WERI-Rb-1 (cell line): ENCODE results near the gene AADACL2.

Source experiments
- DNase-seq: peaks from one replicate; pipeline ENCODE4 v3.0.0-alpha.2; 2020
- H3K27ac ChIP-seq: fragments of 250-450 bp; sonication (Bioruptor Pico); 2 replicates; pipeline ENCODE4 v1.5.1; 2020; ENCODE audit warnings: mild to moderate bottlenecking, moderate library complexity
- H3K27me3 ChIP-seq: fragments of 250-450 bp; sonication (Bioruptor Pico); 2 replicates; pipeline ENCODE4 v1.5.1; 2021; ENCODE audit warnings: mild to moderate bottlenecking, low read depth, moderate library complexity; ENCODE audit not compliant: insufficient read depth, severe bottlenecking
- H3K36me3 ChIP-seq: fragments of 250-450 bp; sonication (Bioruptor Pico); 2 replicates; pipeline ENCODE4 v1.5.1; 2020; ENCODE audit warnings: mild to moderate bottlenecking, moderate library complexity
- H3K4me3 ChIP-seq: 2 replicates; pipeline ENCODE4 v1.5.1; 2011; ENCODE audit warnings: low read depth, mild to moderate bottlenecking, control low read depth, low read length
- H3K9me3 ChIP-seq: fragments of 250-450 bp; sonication (Bioruptor Pico); 2 replicates; pipeline ENCODE4 v1.5.1; 2021; ENCODE audit warnings: mild to moderate bottlenecking, moderate library complexity; ENCODE audit not compliant: severe bottlenecking
- CTCF ChIP-seq: IDR thresholded peaks from 2 replicates; pipeline ENCODE4 v1.5.1; 2011; ENCODE audit warnings: low read depth, mild to moderate bottlenecking, control low read depth, inconsistent platforms, low read length

AADACL2 gene

GRCh38 chr3:151774235-151774634 is 40.5 kb downstream of the AADACL2 start:
- no peak for TF ChIP-seq CTCF
- Histone ChIP-seq H3K4me3 (no peak overlapping the region), H3K27me3 (peaks cover 32% of the 10 kb centered on the region)

GRCh38 chr3:151774910-151775309 is 41.2 kb downstream of the AADACL2 start:
- Histone ChIP-seq H3K36me3 (no peaks in the 10 kb centered on the region), H3K27me3 (peaks cover 29% of the 10 kb centered on the region), H3K27ac (no peak overlapping the region), H3K4me3 (no peak overlapping the region), H3K9me3 (no peaks in the 10 kb centered on the region)
- DNase-seq: no peak
- TF ChIP-seq CTCF: no peak

More at GRCh38 chr3:151774235-151774634, 40.5 kb downstream of the AADACL2 start:
- Histone ChIP-seq H3K27ac (no peak overlapping the region), H3K9me3 (no peaks in the 10 kb centered on the region), H3K36me3 (no peaks in the 10 kb centered on the region)
- DNase-seq: no peak

GRCh38 chr3:151775314-151776258 is 41.9 kb downstream of the AADACL2 start:
- no peak for DNase-seq
- TF ChIP-seq CTCF: no peak
- Histone ChIP-seq H3K9me3 (no peaks in the 10 kb centered on the region), H3K27ac (no peak overlapping the region), H3K4me3 (no peak overlapping the region), H3K27me3 (peaks cover 26% of the 10 kb centered on the region), H3K36me3 (no peaks in the 10 kb centered on the region)

GRCh38 chr3:151776259-151776740 is 42.6 kb downstream of the AADACL2 start:
- no peak overlapping the region for H3K27ac ChIP-seq
- no peak for DNase-seq
- H3K27me3 ChIP-seq: peaks cover 24% of the 10 kb centered on the region
- TF ChIP-seq CTCF: no peak
- no peaks in the 10 kb centered on the region for H3K36me3 ChIP-seq
- H3K9me3 ChIP-seq: no peaks in the 10 kb centered on the region
- no peak overlapping the region for H3K4me3 ChIP-seq

- Histone ChIP-seq H3K36me3 (no peaks in the 10 kb centered on the region), H3K27me3 (peaks cover 32% of the 10 kb centered on the region), H3K4me3 (no peak overlapping the region), H3K27ac (no peak overlapping the region), H3K9me3 (no peaks in the 10 kb centered on the region)
- TF ChIP-seq CTCF: no peak
- DNase-seq: no peak
These were observed 44.2 kb downstream of the AADACL2 start for GRCh38 chr3:151777880-151778279.

- H3K9me3 ChIP-seq: no peaks in the 10 kb centered on the region
- no peaks in the 10 kb centered on the region for H3K36me3 ChIP-seq
- H3K27ac ChIP-seq: no peak overlapping the region
- TF ChIP-seq CTCF: no peak
- H3K27me3 ChIP-seq: peaks cover 36% of the 10 kb centered on the region
- H3K4me3 ChIP-seq: no peak overlapping the region
- no peak for DNase-seq
These were observed 53.9 kb downstream of the AADACL2 start for GRCh38 chr3:151787626-151788025.
